ACC112 (cell line): ENCODE results near the gene TLR5.

Experiments
- H2AFZ ChIP-seq: fragments of 200-600 bp; sonication (generic); one replicate; pipeline ENCODE4 v1.6.0; 2017; ENCODE audit warnings: antibody characterized with exemption, low read length; ENCODE audit not compliant: unreplicated experiment
- H3K27ac ChIP-seq: fragments of 200-600 bp; sonication (generic); 2 replicates; pipeline ENCODE4 v1.5.1; 2014; ENCODE audit warnings: low read depth, mild to moderate bottlenecking, antibody characterized with exemption, low read length, moderate library complexity
- H3K27me3 ChIP-seq: fragments of 200-600 bp; sonication (generic); 2 replicates; pipeline ENCODE4 v1.6.1; 2014; ENCODE audit warnings: mild to moderate bottlenecking, antibody characterized with exemption, low read length, moderate library complexity, mixed read lengths; ENCODE audit not compliant: insufficient read depth
- H3K36me3 ChIP-seq: fragments of 200-600 bp; sonication (generic); 2 replicates; pipeline ENCODE4 v1.6.1; 2016; ENCODE audit warnings: mild to moderate bottlenecking, antibody characterized with exemption, low read length, moderate library complexity, mixed read lengths; ENCODE audit not compliant: insufficient read depth
- H3K4me1 ChIP-seq: fragments of 200-600 bp; sonication (generic); one replicate; pipeline ENCODE4 v1.6.1; 2016; ENCODE audit warnings: low read length, mixed read lengths; ENCODE audit not compliant: insufficient read depth, unreplicated experiment, control insufficient read depth
- H3K4me3 ChIP-seq: fragments of 200-600 bp; sonication (generic); 2 replicates; pipeline ENCODE4 v1.5.1; 2014; ENCODE audit warnings: mild to moderate bottlenecking, low read depth, low read length
- H3K79me2 ChIP-seq: fragments of 200-600 bp; sonication (generic); one replicate; pipeline ENCODE4 v1.6.0; 2016; ENCODE audit warnings: low read length; ENCODE audit not compliant: control insufficient read depth, unreplicated experiment, insufficient read depth

Gene TLR5

GRCh38 chr1:223068900-223069665 is 74.0 kb downstream of the TLR5 start:
- H3K36me3 ChIP-seq, result no peaks in the 10 kb centered on the region
- peaks cover 33% of the 10 kb centered on the region for H3K27me3 ChIP-seq
- no peaks in the 10 kb centered on the region for H3K4me1 ChIP-seq
- no peak overlapping the region for H3K4me3 ChIP-seq
- H3K27ac ChIP-seq, result no peak overlapping the region
- H2AFZ ChIP-seq, result no peak overlapping the region
- H3K79me2 ChIP-seq, result no peaks in the 10 kb centered on the region

- Histone ChIP-seq H3K4me3 (no peak overlapping the region), H2AFZ (no peak overlapping the region), H3K4me1 (no peaks in the 10 kb centered on the region), H3K79me2 (no peaks in the 10 kb centered on the region), H3K36me3 (no peaks in the 10 kb centered on the region), H3K27ac (no peak overlapping the region), H3K27me3 (peaks cover 23% of the 10 kb centered on the region)
Observed at GRCh38 chr1:223067914-223068313, 75.1 kb downstream of the TLR5 start.

- Histone ChIP-seq H3K4me1 (no peaks in the 10 kb centered on the region), H3K36me3 (no peaks in the 10 kb centered on the region), H3K79me2 (no peaks in the 10 kb centered on the region), H3K27me3 (0 out of 2 replicates have a peak, but pooled peaks cover 11% of the 10 kb centered on the region), H3K27ac (no peak overlapping the region), H3K4me3 (no peak overlapping the region), H2AFZ (no peak overlapping the region)
Observed at GRCh38 chr1:223066415-223066814, 76.6 kb downstream of the TLR5 start.

GRCh38 chr1:223062177-223062576 is 80.9 kb downstream of the TLR5 start:
- Histone ChIP-seq H2AFZ (no peak overlapping the region), H3K27me3 (0 out of 2 replicates have a peak, but pooled peaks cover 8% of the 10 kb centered on the region), H3K36me3 (no peaks in the 10 kb centered on the region), H3K27ac (no peak overlapping the region), H3K4me3 (no peak overlapping the region), H3K4me1 (no peaks in the 10 kb centered on the region), H3K79me2 (no peaks in the 10 kb centered on the region)

GRCh38 chr1:223059526-223059925 is 83.5 kb downstream of the TLR5 start:
- H2AFZ ChIP-seq, result no peak overlapping the region
- H3K4me3 ChIP-seq, result no peak overlapping the region
- no peaks in the 10 kb centered on the region for H3K79me2 ChIP-seq
- no peaks in the 10 kb centered on the region for H3K4me1 ChIP-seq
- no peaks in the 10 kb centered on the region for H3K36me3 ChIP-seq
- H3K27me3 ChIP-seq, result peaks cover 20% of the 10 kb centered on the region
- H3K27ac ChIP-seq, result no peak overlapping the region
